OCI-LY1 (cell line): ENCODE data around the gene SEL1L3.

ENCODE experiments used
- H2AFZ ChIP-seq: fragments of 200-600 bp; sonication (generic), shearing (Covaris generic); 2 replicates; pipeline ENCODE4 v1.6.0; 2014; ENCODE audit warnings: antibody characterized with exemption, mild to moderate bottlenecking, low read length
- H3F3A ChIP-seq: fragments of 200-600 bp; sonication (generic), shearing (Covaris generic); 2 replicates; pipeline ENCODE4 v1.6.0; 2014; ENCODE audit warnings: mild to moderate bottlenecking, antibody characterized with exemption, low read length, moderate library complexity; ENCODE audit not compliant: insufficient read depth
- H3K27ac ChIP-seq: fragments of 200-600 bp; sonication (generic); 2 replicates; pipeline ENCODE4 v1.5.1; 2014; ENCODE audit warnings: low read length, mixed run types, mild to moderate bottlenecking, low read depth; ENCODE audit not compliant: poor library complexity, severe bottlenecking
- H3K27me3 ChIP-seq: fragments of 200-600 bp; sonication (generic); 2 replicates; pipeline ENCODE4 v1.6.0; 2014; ENCODE audit warnings: antibody characterized with exemption, mild to moderate bottlenecking, low read length, moderate library complexity; ENCODE audit not compliant: insufficient read depth
- H3K36me3 ChIP-seq: fragments of 200-600 bp; sonication (generic); 2 replicates; pipeline ENCODE4 v1.6.1; 2014; ENCODE audit warnings: mild to moderate bottlenecking, antibody characterized with exemption, low read length, moderate library complexity, mixed read lengths; ENCODE audit not compliant: insufficient read depth
- H3K4me1 ChIP-seq: fragments of 200-600 bp; sonication (generic); 2 replicates; pipeline ENCODE4 v1.5.1; 2014; ENCODE audit warnings: mild to moderate bottlenecking, low read length, moderate library complexity; ENCODE audit not compliant: insufficient read depth, severe bottlenecking
- H3K4me2 ChIP-seq: fragments of 200-600 bp; sonication (generic), shearing (Covaris generic); 2 replicates; pipeline ENCODE4 v1.6.1; 2014; ENCODE audit warnings: low read length
- H3K4me3 ChIP-seq: fragments of 200-600 bp; sonication (generic); 2 replicates; pipeline ENCODE4 v1.5.1; 2014; ENCODE audit warnings: low read length, low read depth, mild to moderate bottlenecking, mixed read lengths; ENCODE audit not compliant: poor library complexity, severe bottlenecking
- H3K79me2 ChIP-seq: fragments of 200-600 bp; shearing (Covaris generic); 2 replicates; pipeline ENCODE4 v1.6.1; 2016; ENCODE audit warnings: mixed run types, low read length, mixed read lengths; ENCODE audit not compliant: insufficient read depth
- H3K9ac ChIP-seq: fragments of 200-600 bp; sonication (generic), shearing (Covaris generic); 2 replicates; pipeline ENCODE4 v1.6.1; 2014; ENCODE audit warnings: mild to moderate bottlenecking, low read length, mixed read lengths
- H3K9me2 ChIP-seq: fragments of 200-600 bp; sonication (generic), shearing (Covaris generic); 2 replicates; pipeline ENCODE4 v1.6.1; 2014; ENCODE audit warnings: low read depth, mild to moderate bottlenecking, low read length, mixed read lengths
- H3K9me3 ChIP-seq: fragments of 200-600 bp; shearing (Covaris generic); 2 replicates; pipeline ENCODE4 v1.6.1; 2014; ENCODE audit warnings: low read length, mixed read lengths
- H4K20me1 ChIP-seq: fragments of 200-600 bp; sonication (generic), shearing (Covaris generic); 2 replicates; pipeline ENCODE4 v1.6.0; 2016; ENCODE audit warnings: mild to moderate bottlenecking, low read length; ENCODE audit not compliant: insufficient read depth
- CTCF ChIP-seq: fragments of 200-600 bp; sonication (generic), shearing (Covaris generic); IDR thresholded peaks from 2 replicates; pipeline ENCODE4 v1.5.1; 2017; ENCODE audit warnings: mild to moderate bottlenecking, antibody characterized with exemption, low read length, moderate library complexity, mixed read lengths
- EZH2 ChIP-seq: fragments of 200-600 bp; sonication (generic), shearing (Covaris generic); IDR thresholded peaks from 2 replicates; pipeline ENCODE4 v1.8.0; 2017; ENCODE audit warnings: borderline replicate concordance, mixed run types, mild to moderate bottlenecking, antibody characterized with exemption, low read length, moderate library complexity, mixed read lengths

Gene SEL1L3

GRCh38 chr4:25873632-25874129 is 10.9 kb upstream of the SEL1L3 start:
- Histone ChIP-seq H3K9ac (peak overlapping the region; percentile 78), H4K20me1 (no peaks in the 10 kb centered on the region), H3F3A (peaks cover 22% of the 10 kb centered on the region), H3K27ac (peak overlapping the region; percentile 100), H3K27me3 (no peaks in the 10 kb centered on the region), H3K79me2 (no peaks in the 10 kb centered on the region), H3K4me2 (peak overlapping the region; percentile 63), H3K9me2 (no peaks in the 10 kb centered on the region), H3K9me3 (no peaks in the 10 kb centered on the region), H2AFZ (no peak overlapping the region), H3K4me3 (no peak overlapping the region), H3K36me3 (no peaks in the 10 kb centered on the region), H3K4me1 (peaks cover 100% of the 10 kb centered on the region)
- TF ChIP-seq CTCF, result no peak
- no peak for TF ChIP-seq EZH2

- Histone ChIP-seq H3K36me3 (no peaks in the 10 kb centered on the region), H3K9ac (peak overlapping the region; percentile 78), H3K27ac (peak overlapping the region; percentile 100), H3F3A (peaks cover 22% of the 10 kb centered on the region), H3K79me2 (no peaks in the 10 kb centered on the region), H3K4me3 (no peak overlapping the region), H3K4me1 (peaks cover 100% of the 10 kb centered on the region), H4K20me1 (no peaks in the 10 kb centered on the region), H2AFZ (no peak overlapping the region), H3K9me3 (no peaks in the 10 kb centered on the region), H3K27me3 (no peaks in the 10 kb centered on the region), H3K4me2 (peak overlapping the region; percentile 63), H3K9me2 (no peaks in the 10 kb centered on the region)
- no peak for TF ChIP-seq CTCF
- TF ChIP-seq EZH2, result no peak
Measured at GRCh38 chr4:25872851-25873631, 10.3 kb upstream of the SEL1L3 start.

- Histone ChIP-seq H3K4me2 (peak overlapping the region; percentile 90), H4K20me1 (no peaks in the 10 kb centered on the region), H3K4me3 (peak overlapping the region; percentile 57), H3K36me3 (no peaks in the 10 kb centered on the region), H3F3A (peaks cover 17% of the 10 kb centered on the region), H3K9me3 (no peaks in the 10 kb centered on the region), H2AFZ (no peak overlapping the region), H3K4me1 (peaks cover 100% of the 10 kb centered on the region), H3K9me2 (no peaks in the 10 kb centered on the region), H3K9ac (peak overlapping the region; percentile 78), H3K27ac (peak overlapping the region; percentile 100), H3K79me2 (no peaks in the 10 kb centered on the region), H3K27me3 (no peaks in the 10 kb centered on the region)
- TF ChIP-seq EZH2 (no peak), CTCF (no peak)
Measured at GRCh38 chr4:25870081-25870480, 7.3 kb upstream of the SEL1L3 start.
